Upper lobe of left lung (tissue), 4 donors: ENCODE data around the gene WNT11.

Experiments used
- POLR2A ChIP-seq, 4 donors: fragments of 450-650 bp; IDR thresholded peaks; one replicate each; pipeline ENCODE4 v1.5.1; 2016 to 2017; ENCODE audit warnings: antibody characterized with exemption in 4 of 4, mild to moderate bottlenecking in 2 of 4
- TF ChIP-seq, protein P1 (sequence below), 6 experiments: fragments of 450-650 bp in 4 of 6; fragments of 200-600 bp in 2 of 6; sonication (generic) in 2 of 6; IDR thresholded peaks; one replicate each; pipeline ENCODE4 v1.5.1; 2016 to 2019; ENCODE audit warnings: antibody characterized with exemption in 6 of 6

DNA sequence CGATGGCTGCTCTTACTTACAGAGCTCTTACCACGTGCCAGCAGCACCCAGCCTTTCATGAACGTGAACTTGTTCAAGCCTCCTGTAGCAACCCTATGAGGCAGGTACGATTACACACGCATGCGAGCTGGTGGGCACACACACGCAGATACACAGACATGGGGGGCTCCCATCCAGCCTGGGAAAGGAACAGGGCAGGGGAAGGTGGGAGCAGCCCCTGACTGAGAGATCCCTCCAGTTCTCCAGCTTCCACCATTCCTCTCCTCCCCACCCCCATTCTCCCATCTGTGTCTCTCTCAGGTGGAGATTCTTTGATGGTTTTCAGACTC, 37.6 kb upstream of the WNT11 start:
- TF ChIP-seq, protein P1, sequence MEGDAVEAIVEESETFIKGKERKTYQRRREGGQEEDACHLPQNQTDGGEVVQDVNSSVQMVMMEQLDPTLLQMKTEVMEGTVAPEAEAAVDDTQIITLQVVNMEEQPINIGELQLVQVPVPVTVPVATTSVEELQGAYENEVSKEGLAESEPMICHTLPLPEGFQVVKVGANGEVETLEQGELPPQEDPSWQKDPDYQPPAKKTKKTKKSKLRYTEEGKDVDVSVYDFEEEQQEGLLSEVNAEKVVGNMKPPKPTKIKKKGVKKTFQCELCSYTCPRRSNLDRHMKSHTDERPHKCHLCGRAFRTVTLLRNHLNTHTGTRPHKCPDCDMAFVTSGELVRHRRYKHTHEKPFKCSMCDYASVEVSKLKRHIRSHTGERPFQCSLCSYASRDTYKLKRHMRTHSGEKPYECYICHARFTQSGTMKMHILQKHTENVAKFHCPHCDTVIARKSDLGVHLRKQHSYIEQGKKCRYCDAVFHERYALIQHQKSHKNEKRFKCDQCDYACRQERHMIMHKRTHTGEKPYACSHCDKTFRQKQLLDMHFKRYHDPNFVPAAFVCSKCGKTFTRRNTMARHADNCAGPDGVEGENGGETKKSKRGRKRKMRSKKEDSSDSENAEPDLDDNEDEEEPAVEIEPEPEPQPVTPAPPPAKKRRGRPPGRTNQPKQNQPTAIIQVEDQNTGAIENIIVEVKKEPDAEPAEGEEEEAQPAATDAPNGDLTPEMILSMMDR (IDR thresholded peaks at IDR 0.05) = no peak
- no peak for TF ChIP-seq POLR2A (IDR thresholded peaks at IDR 0.05)
